Left renal cortex interstitium (tissue), 4 donors: Measurements from ENCODE around the gene MAP4K1. TPM values are rescaled to one million over a fixed set of nuclear protein-coding genes. Genes with fewer than 3 reads are reported as not detected.
"Not testable (repeated sequence)": the region's sequence is repeated elsewhere in the genome, so short reads cannot be mapped to it uniquely, and the experiment has no call there.

Experiments used
- DNase-seq, 4 donors: peaks; one replicate each; pipeline ENCODE4 v3.0.0-alpha.2; 2013; ENCODE audit warnings: low read depth in 4 of 4, low spot score in 2 of 4, missing footprints in 1 of 4
- polyA plus RNA-seq, 4 donors: library from polyadenylated mRNA; unstranded; fragments of 120-200 nt; gene quantifications; one replicate each; pipeline ENCODE4 v1.2.1, GENCODE V29; 2013; ENCODE audit not compliant: insufficient read length in 4 of 4

MAP4K1 gene
- polyA plus RNA-seq, 4 donors: 2.1 to 5.0 (median 3.4) TPM

- no peak for DNase-seq
Measured at GRCh38 chr19:38629568-38629967, 11.8 kb upstream of the MAP4K1 start.

GRCh38 chr19:38626401-38626800 lies 8.6 kb upstream of the MAP4K1 start:
- DNase-seq: no peak

GRCh38 chr19:38624822-38625221 lies 7.1 kb upstream of the MAP4K1 start:
- DNase-seq: no peak

- no peak for DNase-seq
Measured at GRCh38 chr19:38619361-38620174, 1.8 kb upstream of the MAP4K1 start.

GRCh38 chr19:38618590-38619360 lies 1.0 kb upstream of the MAP4K1 start, which contains the start of gene EIF3K:
TSS of gene EIF3K (plus strand) at chr19:38619188. CDS start at chr19:38619269, 81 bp downstream.
- peak; percentile 93 to 99 (median 99) for DNase-seq

- DNase-seq: no peak
Measured at GRCh38 chr19:38617283-38617763, 430 bp downstream of the MAP4K1 start.

- no peak for DNase-seq
Measured at GRCh38 chr19:38616265-38616664, 1.5 kb downstream of the MAP4K1 start.

GRCh38 chr19:38615007-38615581 lies 2.7 kb downstream of the MAP4K1 start:
- no peak for DNase-seq

GRCh38 chr19:38614289-38614688 lies 3.5 kb downstream of the MAP4K1 start:
- DNase-seq: no peak

GRCh38 chr19:38606131-38606530 lies 11.6 kb downstream of the MAP4K1 start:
- no peak for DNase-seq

- not testable (repeated sequence) for DNase-seq
Measured at GRCh38 chr19:38602856-38603255, 14.9 kb downstream of the MAP4K1 start.

GRCh38 chr19:38599722-38600121 lies 18.0 kb downstream of the MAP4K1 start:
- no peak for DNase-seq

GRCh38 chr19:38597075-38597474 lies 20.7 kb downstream of the MAP4K1 start:
- DNase-seq: no peak

GRCh38 chr19:38596057-38596981 lies 21.4 kb downstream of the MAP4K1 start:
- peak in 1 of 4 donors; percentile 13 for DNase-seq

GRCh38 chr19:38592940-38593339 lies 24.8 kb downstream of the MAP4K1 start:
- DNase-seq: no peak

- no peak for DNase-seq
Measured at GRCh38 chr19:38588041-38588440, 29.7 kb downstream of the MAP4K1 start.

GRCh38 chr19:38587562-38587961 lies 30.2 kb downstream of the MAP4K1 start:
- DNase-seq: no peak

GRCh38 chr19:38583985-38584305 lies 33.8 kb downstream of the MAP4K1 start:
- DNase-seq: no peak

GRCh38 chr19:38583219-38583984 lies 34.4 kb downstream of the MAP4K1 start:
- no peak for DNase-seq

- no peak for DNase-seq
Measured at GRCh38 chr19:38580080-38580479, 37.7 kb downstream of the MAP4K1 start.
